CD8-positive, alpha-beta memory T cell (primary cell): ENCODE results near the gene ATP12A. TPM values are rescaled to one million over a fixed set of nuclear protein-coding genes. Genes with fewer than 3 reads are reported as not detected.
"Not testable (repeated sequence)": the region's sequence is repeated elsewhere in the genome, so short reads cannot be mapped to it uniquely, and the experiment has no call there.

Experiments used
- CTCF ChIA-PET: fragments of 350-600 bp; sonication (Branson Sonifier 250); formaldehyde crosslinking; loops from one replicate; lab custom pipeline; 2021; ENCODE audit warnings: antibody characterized with exemption; lab: Charles Lee
- POLR2A ChIA-PET: fragments of 350-600 bp; sonication (Branson Sonifier 250); formaldehyde crosslinking; loops from one replicate; lab custom pipeline; 2021; ENCODE audit warnings: antibody characterized with exemption; lab: Charles Lee
- DNase-seq, 5 donors: peaks; one replicate each; pipeline versions ENCODE4 v3.0.0 to v3.0.0-alpha.2; 2020 to 2022; ENCODE audit warnings: mixed read lengths in 1 of 5
- H3K27ac ChIP-seq: one replicate; pipeline ENCODE4 v1.7.0; 2013; ENCODE audit warnings: low read depth, mild to moderate bottlenecking, low read length, moderate library complexity
- H3K27me3 ChIP-seq: 2 replicates; pipeline ENCODE4 v1.7.0; 2013; ENCODE audit warnings: low read length, mild to moderate bottlenecking; ENCODE audit not compliant: insufficient read depth, poor library complexity, severe bottlenecking
- H3K36me3 ChIP-seq: 2 replicates; pipeline ENCODE4 v1.7.0; 2013; ENCODE audit warnings: mild to moderate bottlenecking, low read length, moderate library complexity; ENCODE audit not compliant: insufficient read depth
- H3K4me1 ChIP-seq: 2 replicates; pipeline ENCODE4 v1.7.0; 2013; ENCODE audit warnings: mild to moderate bottlenecking, low read length, moderate library complexity; ENCODE audit not compliant: insufficient read depth
- H3K4me3 ChIP-seq: 2 replicates; pipeline ENCODE4 v1.7.0; 2013; ENCODE audit warnings: mild to moderate bottlenecking, low read length
- H3K9me3 ChIP-seq: 2 replicates; pipeline ENCODE4 v1.7.0; 2013; ENCODE audit warnings: mild to moderate bottlenecking, low read length
- H3K27ac Mint-ChIP-seq, 8 donors: one replicate each; pipeline ENCODE4 v1.8.0; 2020 to 2021; ENCODE audit warnings: mixed read lengths in 8 of 8, mild to moderate bottlenecking in 6 of 8, inconsistent platforms in 3 of 8, moderate library complexity in 3 of 8
- H3K27me3 Mint-ChIP-seq, 2 donors: one replicate each; pipeline ENCODE4 v1.8.0; 2020 to 2021; ENCODE audit warnings: mixed read lengths in 2 of 2, mild to moderate bottlenecking in 1 of 2, moderate library complexity in 1 of 2
- H3K36me3 Mint-ChIP-seq, 3 donors: one replicate each; pipeline ENCODE4 v1.8.0; 2020 to 2021; ENCODE audit warnings: mixed read lengths in 3 of 3, inconsistent platforms in 1 of 3, mild to moderate bottlenecking in 1 of 3
- H3K4me1 Mint-ChIP-seq, 3 donors: one replicate each; pipeline ENCODE4 v1.8.0; 2020 to 2021; ENCODE audit warnings: mixed read lengths in 3 of 3, inconsistent platforms in 1 of 3, mild to moderate bottlenecking in 1 of 3
- H3K4me3 Mint-ChIP-seq, 7 donors: one replicate each; pipeline ENCODE4 v1.8.0; 2020 to 2021; ENCODE audit warnings: mixed read lengths in 7 of 7, mild to moderate bottlenecking in 6 of 7, moderate library complexity in 4 of 7, inconsistent platforms in 2 of 7
- H3K9me3 Mint-ChIP-seq, 5 donors: one replicate each; pipeline ENCODE4 v1.8.0; 2020 to 2022; ENCODE audit warnings: mixed read lengths in 5 of 5, mild to moderate bottlenecking in 3 of 5, moderate library complexity in 2 of 5, inconsistent platforms in 1 of 5
- polyA plus RNA-seq: library from polyadenylated mRNA; unstranded; fragments of 300-500 nt; fragmentation: Illumina TruSeq; gene quantifications from one replicate; pipeline ENCODE4 v1.2.3, GENCODE V29; 2021
- total RNA-seq, 2 experiments: library from RNA; stranded (reverse); gene quantifications; one replicate each; pipeline ENCODE4 v1.2.3, GENCODE V29; 2021

Gene ATP12A
- total and polyA plus RNA-seq, 3 experiments from 2014 or later = 4.9 to 6.1 TPM; not detected in 1

DNA sequence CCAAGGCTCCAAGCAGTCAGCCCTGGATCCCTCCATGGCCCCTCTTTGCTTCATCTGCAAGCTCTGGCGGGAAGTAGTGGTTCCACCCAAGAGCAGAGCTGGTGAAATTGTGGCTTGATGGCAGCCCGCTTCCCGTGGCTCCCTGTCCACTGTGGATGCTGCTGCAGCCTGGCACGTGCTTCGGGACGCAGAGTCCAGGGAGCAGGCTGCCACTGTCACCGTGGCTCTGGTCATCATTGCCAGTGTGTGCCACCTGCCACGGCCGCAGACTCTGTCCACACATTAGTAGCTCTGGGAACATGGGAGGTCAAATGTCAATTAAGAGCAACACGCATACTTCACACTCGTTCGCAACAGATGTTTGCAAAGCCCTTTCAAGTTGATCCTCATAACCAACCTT, 43.0 kb downstream of the ATP12A start:
- Histone ChIP-seq H3K36me3 (no peaks in the 10 kb centered on the region), H3K27me3 (no peaks in the 10 kb centered on the region), H3K9me3 (no peaks in the 10 kb centered on the region), H3K27ac (no peak overlapping the region), H3K4me1 (no peaks in the 10 kb centered on the region), H3K4me3 (no peak overlapping the region)
- Mint-ChIP-seq H3K4me3 (no peak overlapping the region), H3K9me3 (no peaks in the 10 kb centered on the region), H3K27ac (peak overlapping the region in 1 of 8 donors; percentile 18), H3K4me1 (peaks cover 0 to 3% (median 2%) of the 10 kb centered on the region in 3 donors), H3K27me3 (peaks cover 5 to 15% of the 10 kb centered on the region in 2 donors), H3K36me3 (no peaks in the 10 kb centered on the region)
- CTCF ChIA-PET = interaction anchor here (0.9 to 1.5 kb wide), 2 partner anchors 9 to 29 kb away, joined by 3 to 4 read pairs; no protein-coding TSS in a partner anchor
- POLR2A ChIA-PET = no interaction called here
- DNase-seq = no peak

DNA sequence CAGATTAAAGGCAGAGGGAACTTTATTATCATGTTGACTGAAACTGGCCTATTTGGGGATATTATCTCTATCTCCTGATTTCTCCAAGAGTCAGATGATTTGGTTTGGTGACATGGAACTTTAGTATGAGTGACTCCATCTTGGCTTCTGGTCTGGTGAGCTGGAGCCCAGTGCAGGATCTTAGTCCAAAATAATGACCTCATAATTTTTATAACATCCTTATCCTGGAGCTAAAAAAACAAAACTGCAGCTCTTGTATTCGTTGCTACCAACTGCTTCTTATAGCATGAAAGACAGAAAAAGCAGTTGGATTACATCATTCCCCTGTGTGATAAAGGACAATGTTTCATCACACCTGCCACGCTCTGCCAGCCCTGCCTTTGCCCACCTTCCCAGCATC, 44.5 kb downstream of the ATP12A start:
- no peaks in the 10 kb centered on the region for H3K9me3 ChIP-seq
- CTCF ChIA-PET = interaction anchor here (0.7 to 1.2 kb wide), 3 partner anchors 23 to 146 kb away, joined by 3 read pairs; no protein-coding TSS in a partner anchor
- Mint-ChIP-seq H3K9me3 (no peaks in the 10 kb centered on the region), H3K4me3 (no peak overlapping the region), H3K4me1 (peaks cover 0 to 3% (median 2%) of the 10 kb centered on the region in 3 donors), H3K27me3 (peaks cover 3 to 14% of the 10 kb centered on the region in 2 donors), H3K36me3 (no peaks in the 10 kb centered on the region), H3K27ac (peak overlapping the region in 1 of 8 donors; percentile 5)
- no peaks in the 10 kb centered on the region for H3K27me3 ChIP-seq
- no peak overlapping the region for H3K4me3 ChIP-seq
- H3K4me1 ChIP-seq = no peaks in the 10 kb centered on the region
- POLR2A ChIA-PET = no interaction called here
- H3K36me3 ChIP-seq = no peaks in the 10 kb centered on the region
- no peak for DNase-seq
- no peak overlapping the region for H3K27ac ChIP-seq

DNA sequence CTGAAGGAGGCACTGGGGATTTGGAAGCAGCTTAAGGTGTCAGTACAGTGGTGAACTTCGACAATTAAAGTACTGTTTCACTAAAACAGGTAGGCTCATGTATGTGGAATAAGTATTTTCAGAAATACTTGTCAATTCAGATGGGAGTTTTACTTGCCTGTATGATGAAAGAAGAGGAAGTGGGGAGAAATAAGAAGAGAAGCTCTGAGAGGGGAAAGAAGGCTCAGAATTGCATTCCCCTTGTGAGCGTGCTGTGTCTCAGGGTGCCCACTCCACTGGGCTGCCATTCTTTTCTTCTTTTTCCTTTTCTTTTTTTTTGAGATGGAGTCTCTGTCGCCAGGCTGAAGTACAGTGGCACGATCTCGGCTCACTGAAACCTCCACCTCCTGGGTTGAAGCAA, 45.2 kb downstream of the ATP12A start:
- H3K4me3 Mint-ChIP-seq = no peak overlapping the region
- H3K9me3 Mint-ChIP-seq = no peaks in the 10 kb centered on the region
- H3K9me3 ChIP-seq = no peaks in the 10 kb centered on the region
- H3K36me3 ChIP-seq = no peaks in the 10 kb centered on the region
- H3K4me1 ChIP-seq = no peaks in the 10 kb centered on the region
- no peak overlapping the region for H3K4me3 ChIP-seq
- DNase-seq = no peak
- no peaks in the 10 kb centered on the region for H3K36me3 Mint-ChIP-seq
- ChIA-PET CTCF (interaction anchor here (0.7 to 2.9 kb wide), 6 partner anchors 14 to 146 kb away, joined by 3 to 15 read pairs (median 3); no protein-coding TSS in a partner anchor), POLR2A (interaction anchor here (0.6 kb wide), 1 partner anchor 106 kb away, joined by 6 read pairs; no protein-coding TSS in a partner anchor)
- H3K27ac Mint-ChIP-seq = no peak overlapping the region
- H3K27me3 ChIP-seq = no peaks in the 10 kb centered on the region
- peaks cover 3 to 12% of the 10 kb centered on the region in 2 donors for H3K27me3 Mint-ChIP-seq
- no peak overlapping the region for H3K27ac ChIP-seq
- H3K4me1 Mint-ChIP-seq = peaks cover 0 to 3% (median 2%) of the 10 kb centered on the region in 3 donors

DNA sequence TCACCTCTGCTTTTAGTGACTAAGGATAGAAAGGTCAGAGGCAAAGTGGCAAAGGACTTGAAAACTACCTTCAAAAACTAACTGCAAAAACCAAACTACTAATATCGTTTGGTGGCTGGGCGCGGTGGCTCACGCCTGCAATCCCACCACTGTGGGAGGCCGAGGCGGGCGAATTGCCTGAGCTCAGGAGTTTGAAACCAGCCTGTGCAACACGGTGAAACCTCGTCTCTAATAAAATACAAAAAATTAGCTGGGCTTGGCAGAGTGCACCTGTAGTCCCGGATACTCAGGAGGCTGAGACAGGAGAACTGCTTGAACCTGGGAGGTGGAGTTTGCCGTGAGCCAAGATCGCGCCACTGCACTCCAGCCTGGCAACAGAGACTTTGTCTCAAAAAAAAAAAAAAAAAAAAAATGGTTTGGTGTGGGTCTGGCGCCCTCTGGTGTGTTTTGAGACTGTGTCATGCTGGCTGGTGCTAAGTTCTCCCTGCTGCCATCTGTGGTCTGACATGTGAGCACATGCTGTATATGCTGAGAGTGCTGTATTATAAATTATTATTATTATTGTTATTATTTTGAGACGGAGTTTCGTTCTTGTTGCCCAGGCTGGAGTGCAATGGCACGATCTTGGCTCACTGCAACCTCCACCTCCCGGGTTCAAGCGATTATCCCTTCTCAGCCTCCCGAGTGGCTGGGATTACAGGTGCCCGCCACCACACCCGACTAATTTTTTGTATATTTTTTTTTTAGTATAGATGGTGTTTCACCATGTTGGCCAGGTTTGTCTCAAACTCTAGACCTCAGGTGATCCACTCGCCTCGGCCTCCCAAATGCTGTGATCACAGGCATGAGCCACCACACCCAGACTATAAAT, 47.8 kb downstream of the ATP12A start:
- no peak overlapping the region for H3K27ac ChIP-seq
- CTCF ChIA-PET = interaction anchor here (0.7 to 2.9 kb wide), 27 partner anchors 9 to 260 kb away, joined by 3 to 16 read pairs (median 5); partner anchors contain the start of gene ATP12A
- H3K4me3 Mint-ChIP-seq = no peak overlapping the region
- H3K4me1 Mint-ChIP-seq = peaks cover 0 to 3% (median 2%) of the 10 kb centered on the region in 3 donors
- POLR2A ChIA-PET = no interaction called here
- H3K36me3 Mint-ChIP-seq = no peaks in the 10 kb centered on the region
- peaks cover 0 to 6% (median 5%) of the 10 kb centered on the region in 5 donors for H3K9me3 Mint-ChIP-seq
- no peaks in the 10 kb centered on the region for H3K27me3 ChIP-seq
- no peaks in the 10 kb centered on the region for H3K4me1 ChIP-seq
- H3K27me3 Mint-ChIP-seq = peaks cover 3 to 16% of the 10 kb centered on the region in 2 donors
- no peak overlapping the region for H3K27ac Mint-ChIP-seq
- H3K4me3 ChIP-seq = no peak overlapping the region
- H3K36me3 ChIP-seq = no peaks in the 10 kb centered on the region
- no peaks in the 10 kb centered on the region for H3K9me3 ChIP-seq
- DNase-seq = peak; percentile 53 to 84 (median 73)

DNA sequence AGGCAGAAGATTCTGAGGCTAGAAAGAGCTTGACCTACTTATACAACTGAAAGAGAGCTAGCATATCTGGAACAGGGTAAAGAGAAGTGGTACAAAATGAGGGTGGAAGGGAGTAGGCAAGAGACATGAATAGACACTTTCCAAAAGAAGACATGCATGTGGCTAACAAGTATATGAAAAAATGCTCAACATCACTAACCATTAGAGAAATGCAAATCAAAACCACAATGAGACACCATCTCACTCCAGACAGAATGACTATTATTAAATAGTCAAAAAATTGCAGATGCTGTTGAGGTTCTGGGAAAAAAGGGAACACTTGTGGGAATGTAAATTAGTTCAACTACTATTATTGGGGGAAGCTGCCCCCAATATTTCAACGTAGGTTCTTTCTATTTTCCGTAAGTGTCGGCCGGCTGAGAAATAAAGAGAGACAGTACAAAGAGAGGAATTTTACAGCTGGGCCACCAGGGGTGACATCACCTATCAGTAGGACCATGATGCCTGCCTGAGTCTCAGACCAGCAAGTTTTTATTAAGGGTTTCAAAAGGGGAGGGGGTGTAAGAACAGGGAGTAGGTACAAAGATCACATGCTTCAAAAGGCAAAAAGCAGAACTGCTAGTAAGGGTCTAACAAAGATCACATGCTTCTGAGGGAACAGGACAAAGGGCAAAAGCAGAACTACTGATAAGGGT, 50.8 kb downstream of the ATP12A start:
- H3K9me3 ChIP-seq = not testable (repeated sequence)

DNA sequence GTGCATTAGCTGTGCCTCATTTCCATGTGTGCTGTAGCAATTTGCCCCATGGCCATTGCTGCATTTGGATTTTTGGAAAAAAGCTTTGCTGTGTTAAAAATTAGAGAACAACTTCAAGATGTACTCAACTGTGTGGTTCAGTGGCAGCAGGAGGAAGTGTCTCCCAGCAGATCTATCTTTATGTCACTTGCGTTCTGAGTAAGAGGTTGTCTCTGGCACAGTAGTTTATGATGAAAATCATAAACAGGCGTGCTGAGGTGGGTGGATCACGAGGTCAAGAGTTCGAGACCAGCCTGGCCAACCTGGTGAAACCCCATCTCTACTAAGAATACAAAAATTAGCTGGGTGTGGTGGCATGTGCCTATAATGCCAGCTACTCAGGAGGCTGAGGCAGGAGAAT, 54.7 kb downstream of the ATP12A start:
- H3K27me3 ChIP-seq = no peaks in the 10 kb centered on the region
- Mint-ChIP-seq H3K9me3 (peaks cover 0 to 6% (median 5%) of the 10 kb centered on the region in 5 donors), H3K4me3 (no peak overlapping the region), H3K36me3 (no peaks in the 10 kb centered on the region), H3K27ac (no peak overlapping the region), H3K4me1 (no peaks in the 10 kb centered on the region), H3K27me3 (peaks cover 0 to 7% of the 10 kb centered on the region in 2 donors)
- DNase-seq = no peak
- no peaks in the 10 kb centered on the region for H3K36me3 ChIP-seq
- H3K4me3 ChIP-seq = no peak overlapping the region
- no peaks in the 10 kb centered on the region for H3K9me3 ChIP-seq
- ChIA-PET POLR2A (no interaction called here), CTCF (interaction anchor here (1.2 kb wide), 1 partner anchor 8 kb away, joined by 3 read pairs; no protein-coding TSS in a partner anchor)
- no peak overlapping the region for H3K27ac ChIP-seq
- H3K4me1 ChIP-seq = no peaks in the 10 kb centered on the region

More for the DNA sequence above, 50.8 kb downstream of the ATP12A start:
- H3K27me3 ChIP-seq, H3K36me3 ChIP-seq, H3K4me3 Mint-ChIP-seq, DNase-seq, H3K4me1 ChIP-seq, POLR2A ChIA-PET, H3K4me3 ChIP-seq, H3K27me3 Mint-ChIP-seq, H3K27ac ChIP-seq, H3K4me1 Mint-ChIP-seq, H3K36me3 Mint-ChIP-seq, H3K9me3 Mint-ChIP-seq, H3K27ac Mint-ChIP-seq: not testable (repeated sequence)
- CTCF ChIA-PET = interaction anchor here (1.7 kb wide), 1 partner anchor 37 kb away, joined by 7 read pairs; no protein-coding TSS in a partner anchor

DNA sequence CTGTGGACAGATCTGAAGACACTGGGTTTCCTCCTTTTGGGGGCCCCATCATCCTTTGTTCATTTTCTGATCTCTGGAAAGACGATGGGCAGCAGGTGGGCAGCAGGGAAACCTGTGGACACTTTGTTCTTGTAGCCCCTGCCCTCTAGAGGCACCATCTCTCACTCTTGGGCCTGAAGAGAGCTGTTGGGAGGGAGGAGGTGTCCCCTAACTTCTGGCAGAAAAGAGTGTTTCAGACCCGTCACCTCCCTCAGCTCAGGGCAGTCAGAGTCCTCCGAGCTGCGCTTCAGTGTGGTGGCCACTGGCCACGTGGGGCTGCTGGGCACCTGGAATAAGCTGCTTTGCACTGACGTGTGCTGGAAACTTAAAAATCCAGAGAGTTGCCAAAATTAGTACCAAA, 56.8 kb downstream of the ATP12A start:
- Histone ChIP-seq H3K36me3 (no peaks in the 10 kb centered on the region), H3K27ac (no peak overlapping the region), H3K4me1 (no peaks in the 10 kb centered on the region), H3K9me3 (no peaks in the 10 kb centered on the region), H3K4me3 (no peak overlapping the region), H3K27me3 (no peaks in the 10 kb centered on the region)
- no peak overlapping the region for H3K4me3 Mint-ChIP-seq
- no peak for DNase-seq
- no peaks in the 10 kb centered on the region for H3K9me3 Mint-ChIP-seq
- no peaks in the 10 kb centered on the region for H3K36me3 Mint-ChIP-seq
- ChIA-PET CTCF (interaction anchor here (0.9 kb wide), 1 partner anchor 9 kb away, joined by 3 read pairs; no protein-coding TSS in a partner anchor), POLR2A (no interaction called here)
- no peaks in the 10 kb centered on the region for H3K4me1 Mint-ChIP-seq
- no peaks in the 10 kb centered on the region for H3K27me3 Mint-ChIP-seq
- H3K27ac Mint-ChIP-seq = no peak overlapping the region
